ENCODE data around the gene ALDH7A1. TPM values are rescaled to one million over a fixed set of nuclear protein-coding genes. Genes with fewer than 3 reads are reported as not detected.

Gene ALDH7A1
- total RNA-seq, 1 experiment from 2014 or later, result 176 TPM

DNA sequence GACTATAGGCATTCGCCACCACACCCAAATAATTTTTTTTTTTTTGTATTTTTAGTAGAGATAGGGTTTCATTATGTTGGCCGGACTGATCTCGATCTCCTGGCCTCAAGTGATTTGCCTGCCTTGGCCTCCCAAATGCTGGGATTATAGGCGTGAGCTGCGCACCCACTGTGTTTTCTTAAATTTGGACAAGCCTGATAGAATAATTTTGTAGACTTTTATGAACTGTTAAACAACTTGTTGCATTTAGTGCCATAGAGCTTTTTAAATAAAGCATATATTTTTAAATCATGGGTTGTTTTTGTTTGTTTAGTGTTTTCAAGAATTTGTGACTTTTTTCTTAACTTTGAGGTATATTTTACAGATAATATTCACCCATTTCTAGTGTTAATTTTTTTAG is 10.5 kb upstream of the ALDH7A1 start:
- TF ChIP-seq, protein P1, sequence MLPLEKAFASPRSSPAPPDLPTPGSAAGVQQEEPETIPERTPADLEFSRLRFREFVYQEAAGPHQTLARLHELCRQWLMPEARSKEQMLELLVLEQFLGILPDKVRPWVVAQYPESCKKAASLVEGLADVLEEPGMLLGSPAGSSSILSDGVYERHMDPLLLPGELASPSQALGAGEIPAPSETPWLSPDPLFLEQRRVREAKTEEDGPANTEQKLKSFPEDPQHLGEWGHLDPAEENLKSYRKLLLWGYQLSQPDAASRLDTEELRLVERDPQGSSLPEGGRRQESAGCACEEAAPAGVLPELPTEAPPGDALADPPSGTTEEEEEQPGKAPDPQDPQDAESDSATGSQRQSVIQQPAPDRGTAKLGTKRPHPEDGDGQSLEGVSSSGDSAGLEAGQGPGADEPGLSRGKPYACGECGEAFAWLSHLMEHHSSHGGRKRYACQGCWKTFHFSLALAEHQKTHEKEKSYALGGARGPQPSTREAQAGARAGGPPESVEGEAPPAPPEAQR (CRISPR knock-in tag; IDR thresholded peaks at IDR 0.05), result no peak
- TF ChIP-seq, protein P2, sequence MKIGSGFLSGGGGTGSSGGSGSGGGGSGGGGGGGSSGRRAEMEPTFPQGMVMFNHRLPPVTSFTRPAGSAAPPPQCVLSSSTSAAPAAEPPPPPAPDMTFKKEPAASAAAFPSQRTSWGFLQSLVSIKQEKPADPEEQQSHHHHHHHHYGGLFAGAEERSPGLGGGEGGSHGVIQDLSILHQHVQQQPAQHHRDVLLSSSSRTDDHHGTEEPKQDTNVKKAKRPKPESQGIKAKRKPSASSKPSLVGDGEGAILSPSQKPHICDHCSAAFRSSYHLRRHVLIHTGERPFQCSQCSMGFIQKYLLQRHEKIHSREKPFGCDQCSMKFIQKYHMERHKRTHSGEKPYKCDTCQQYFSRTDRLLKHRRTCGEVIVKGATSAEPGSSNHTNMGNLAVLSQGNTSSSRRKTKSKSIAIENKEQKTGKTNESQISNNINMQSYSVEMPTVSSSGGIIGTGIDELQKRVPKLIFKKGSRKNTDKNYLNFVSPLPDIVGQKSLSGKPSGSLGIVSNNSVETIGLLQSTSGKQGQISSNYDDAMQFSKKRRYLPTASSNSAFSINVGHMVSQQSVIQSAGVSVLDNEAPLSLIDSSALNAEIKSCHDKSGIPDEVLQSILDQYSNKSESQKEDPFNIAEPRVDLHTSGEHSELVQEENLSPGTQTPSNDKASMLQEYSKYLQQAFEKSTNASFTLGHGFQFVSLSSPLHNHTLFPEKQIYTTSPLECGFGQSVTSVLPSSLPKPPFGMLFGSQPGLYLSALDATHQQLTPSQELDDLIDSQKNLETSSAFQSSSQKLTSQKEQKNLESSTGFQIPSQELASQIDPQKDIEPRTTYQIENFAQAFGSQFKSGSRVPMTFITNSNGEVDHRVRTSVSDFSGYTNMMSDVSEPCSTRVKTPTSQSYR (CRISPR knock-in tag; IDR thresholded peaks at IDR 0.05), result no peak
- no peak for TF ChIP-seq KAT7 (CRISPR knock-in tag; IDR thresholded peaks at IDR 0.05; ENCODE audit: borderline replicate concordance)
- TF ChIP-seq, protein P3, sequence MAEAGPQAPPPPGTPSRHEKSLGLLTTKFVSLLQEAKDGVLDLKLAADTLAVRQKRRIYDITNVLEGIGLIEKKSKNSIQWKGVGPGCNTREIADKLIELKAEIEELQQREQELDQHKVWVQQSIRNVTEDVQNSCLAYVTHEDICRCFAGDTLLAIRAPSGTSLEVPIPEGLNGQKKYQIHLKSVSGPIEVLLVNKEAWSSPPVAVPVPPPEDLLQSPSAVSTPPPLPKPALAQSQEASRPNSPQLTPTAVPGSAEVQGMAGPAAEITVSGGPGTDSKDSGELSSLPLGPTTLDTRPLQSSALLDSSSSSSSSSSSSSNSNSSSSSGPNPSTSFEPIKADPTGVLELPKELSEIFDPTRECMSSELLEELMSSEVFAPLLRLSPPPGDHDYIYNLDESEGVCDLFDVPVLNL (CRISPR knock-in tag; IDR thresholded peaks at IDR 0.05; ENCODE audit: borderline replicate concordance, low read depth), result no peak
- no peak for TF ChIP-seq STAT6 (CRISPR knock-in tag; conservative IDR thresholded peaks at IDR 0.05; ENCODE audit: low read depth)
- TF ChIP-seq IRF1 (CRISPR knock-in tag; IDR thresholded peaks at IDR 0.05), result no peak
- no peak for TF ChIP-seq ATF1 (CRISPR knock-in tag; IDR thresholded peaks at IDR 0.05)
- no peak for TF ChIP-seq MLX (CRISPR knock-in tag; IDR thresholded peaks at IDR 0.05)
- no peak for TF ChIP-seq ZNF423 (CRISPR knock-in tag; IDR thresholded peaks at IDR 0.05)
- TF ChIP-seq ZNF138 (CRISPR knock-in tag; conservative IDR thresholded peaks at IDR 0.05), result no peak
- TF ChIP-seq ATF3 (CRISPR knock-in tag; conservative IDR thresholded peaks at IDR 0.05), result no peak
- ATAC-seq (no peak), DNase-seq (ENCODE audit: low spot score) (no peak)
- Mint-ChIP-seq H3K27me3 (ENCODE audit: low read depth) (no peaks in the 10 kb centered on the region), H3K4me1 (peaks cover 24% of the 10 kb centered on the region), H3K9me3 (no peaks in the 10 kb centered on the region), H3K4me3 (peak overlapping the region; percentile 36), H3K36me3 (peaks cover 51% of the 10 kb centered on the region), H3K27ac (no peak overlapping the region)
- ChIA-PET POLR2A (interaction anchor here (0.6 to 0.8 kb wide), 2 partner anchors 11 to 13 kb away, joined by 4 to 7 read pairs; partner anchors contain the start of gene ALDH7A1), CTCF (interaction anchor here (0.6 to 0.9 kb wide), 2 partner anchors 106 to 1873 kb away, joined by 3 to 7 read pairs; no protein-coding TSS in a partner anchor)

- ChIA-PET CTCF (interaction anchor here (0.6 to 1.1 kb wide), 4 partner anchors 9 to 104 kb away, joined by 3 to 6 read pairs (median 4); no protein-coding TSS in a partner anchor), POLR2A (interaction anchor here (0.5 to 0.6 kb wide), 2 partner anchors 8 to 12 kb away, joined by 3 to 4 read pairs; partner anchors contain the start of gene ALDH7A1)
- Mint-ChIP-seq H3K4me3 (peak overlapping the region; percentile 25), H3K27me3 (ENCODE audit: low read depth) (no peaks in the 10 kb centered on the region), H3K36me3 (peaks cover 41% of the 10 kb centered on the region), H3K4me1 (peaks cover 43% of the 10 kb centered on the region), H3K27ac (peak overlapping the region; percentile 62), H3K9me3 (no peaks in the 10 kb centered on the region)
- ATAC-seq (no peak), DNase-seq (ENCODE audit: low spot score) (no peak)
- TF ChIP-seq MLX (CRISPR knock-in tag; IDR thresholded peaks at IDR 0.05) (no peak), SMAD4 (CRISPR knock-in tag; IDR thresholded peaks at IDR 0.05) (no peak), NFE2L1 (CRISPR knock-in tag; IDR thresholded peaks at IDR 0.05) (no peak)
- TF ChIP-seq, protein P4, sequence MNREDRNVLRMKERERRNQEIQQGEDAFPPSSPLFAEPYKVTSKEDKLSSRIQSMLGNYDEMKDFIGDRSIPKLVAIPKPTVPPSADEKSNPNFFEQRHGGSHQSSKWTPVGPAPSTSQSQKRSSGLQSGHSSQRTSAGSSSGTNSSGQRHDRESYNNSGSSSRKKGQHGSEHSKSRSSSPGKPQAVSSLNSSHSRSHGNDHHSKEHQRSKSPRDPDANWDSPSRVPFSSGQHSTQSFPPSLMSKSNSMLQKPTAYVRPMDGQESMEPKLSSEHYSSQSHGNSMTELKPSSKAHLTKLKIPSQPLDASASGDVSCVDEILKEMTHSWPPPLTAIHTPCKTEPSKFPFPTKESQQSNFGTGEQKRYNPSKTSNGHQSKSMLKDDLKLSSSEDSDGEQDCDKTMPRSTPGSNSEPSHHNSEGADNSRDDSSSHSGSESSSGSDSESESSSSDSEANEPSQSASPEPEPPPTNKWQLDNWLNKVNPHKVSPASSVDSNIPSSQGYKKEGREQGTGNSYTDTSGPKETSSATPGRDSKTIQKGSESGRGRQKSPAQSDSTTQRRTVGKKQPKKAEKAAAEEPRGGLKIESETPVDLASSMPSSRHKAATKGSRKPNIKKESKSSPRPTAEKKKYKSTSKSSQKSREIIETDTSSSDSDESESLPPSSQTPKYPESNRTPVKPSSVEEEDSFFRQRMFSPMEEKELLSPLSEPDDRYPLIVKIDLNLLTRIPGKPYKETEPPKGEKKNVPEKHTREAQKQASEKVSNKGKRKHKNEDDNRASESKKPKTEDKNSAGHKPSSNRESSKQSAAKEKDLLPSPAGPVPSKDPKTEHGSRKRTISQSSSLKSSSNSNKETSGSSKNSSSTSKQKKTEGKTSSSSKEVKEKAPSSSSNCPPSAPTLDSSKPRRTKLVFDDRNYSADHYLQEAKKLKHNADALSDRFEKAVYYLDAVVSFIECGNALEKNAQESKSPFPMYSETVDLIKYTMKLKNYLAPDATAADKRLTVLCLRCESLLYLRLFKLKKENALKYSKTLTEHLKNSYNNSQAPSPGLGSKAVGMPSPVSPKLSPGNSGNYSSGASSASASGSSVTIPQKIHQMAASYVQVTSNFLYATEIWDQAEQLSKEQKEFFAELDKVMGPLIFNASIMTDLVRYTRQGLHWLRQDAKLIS (CRISPR knock-in tag; IDR thresholded peaks at IDR 0.05; ENCODE audit: borderline replicate concordance), result no peak
These were observed 8.5 kb upstream of the ALDH7A1 start for GRCh38 chr5:126603402-126603991.

Data from WTC11 (cell line).